H1 (cell line): Measurements from ENCODE around the gene CMTM1. TPM values are rescaled to one million over a fixed set of nuclear protein-coding genes. Genes with fewer than 3 reads are reported as not detected.

Experiments
- ATF2 ChIP-seq: IDR thresholded peaks from 2 replicates; pipeline ENCODE4 v1.6.1; 2012; ENCODE audit warnings: low read length, inconsistent platforms
- BACH1 ChIP-seq: IDR thresholded peaks from 2 replicates; pipeline ENCODE4 v1.6.1; 2012; ENCODE audit warnings: low read length, improper control_type of control experiment
- CEBPB ChIP-seq: IDR thresholded peaks from 2 replicates; pipeline ENCODE4 v1.6.1; 2012; ENCODE audit warnings: low read depth, low read length
- CHD7 ChIP-seq: fragments of 300-600 bp; sonication (generic); IDR thresholded peaks from 2 replicates; pipeline ENCODE4 v1.7.1; 2012; ENCODE audit warnings: low read length, moderate library complexity, mild to moderate bottlenecking, inconsistent platforms; ENCODE audit not compliant: insufficient replicate concordance
- FOSL1 ChIP-seq: IDR thresholded peaks from 2 replicates; pipeline ENCODE4 v1.6.1; 2011; ENCODE audit warnings: mild to moderate bottlenecking, low read depth, low read length, moderate library complexity; ENCODE audit not compliant: insufficient read depth
- SP1 ChIP-seq: IDR thresholded peaks from 2 replicates; pipeline ENCODE4 v1.6.1; 2011; ENCODE audit warnings: low read depth, low read length
- TAF1 ChIP-seq: IDR thresholded peaks from 2 replicates; pipeline ENCODE4 v1.6.1; 2011; ENCODE audit warnings: mild to moderate bottlenecking, low read depth, low read length
- TCF12 ChIP-seq: IDR thresholded peaks from 2 replicates; pipeline ENCODE4 v1.6.1; 2011; ENCODE audit warnings: low read depth, mild to moderate bottlenecking, low read length
- polyA plus RNA-seq, 7 experiments: library from polyadenylated mRNA; depleted of rRNA in 3 of 7; stranded (reverse) in 5 of 7; unstranded in 2 of 7; fragments of >200 nt in 5 of 7; fragments of 200-250 nt in 2 of 7; gene quantifications; 1 replicate in 5 of 7; 2 replicates in 1 of 7; 4 replicates in 1 of 7; pipeline versions ENCODE4 v1.2.1 to v1.2.3, GENCODE V29; 2011 to 2013; ENCODE audit warnings: missing spikeins in 2 of 7, mixed read lengths in 2 of 7
- total RNA-seq: library from RNA; stranded (reverse); fragmentation: NEBNext Ultra II Directional; extraction: Animal tissue kit (Norgen Biotek cat#: 25700); gene quantifications from 2 replicates; pipeline ENCODE4 v1.2.1, GENCODE V29; 2021

Gene CMTM1
- total and polyA plus RNA-seq, 2 of the 8 experiments (the other 6 are each of a cell fraction or from before 2014, with no cell fraction given) = 1.2 to 2.0 TPM

GRCh38 chr16:66596986-66597848 is 31.0 kb downstream of the CMTM1 start (continued):
- no peak for TF ChIP-seq CHD7
- no peak for TF ChIP-seq TCF12
- no peak for TF ChIP-seq CEBPB
- TF ChIP-seq SP1 = no peak
- no peak for TF ChIP-seq FOSL1
- no peak for TF ChIP-seq BACH1
- no peak for TF ChIP-seq TAF1
- no peak for TF ChIP-seq ATF2
